IPS-18c (cell line): ENCODE results near the gene IHH.

Experiments used
- H3K4me3 ChIP-seq: 2 replicates; pipeline ENCODE4 v1.7.0; 2013; ENCODE audit warnings: low read depth, mild to moderate bottlenecking, low read length, moderate library complexity; ENCODE audit not compliant: insufficient read depth
- H3K9me3 ChIP-seq: one replicate; pipeline ENCODE4 v1.6.1; 2013; ENCODE audit warnings: mild to moderate bottlenecking, low read length, moderate library complexity; ENCODE audit not compliant: control insufficient read depth, insufficient read depth

Gene IHH

DNA sequence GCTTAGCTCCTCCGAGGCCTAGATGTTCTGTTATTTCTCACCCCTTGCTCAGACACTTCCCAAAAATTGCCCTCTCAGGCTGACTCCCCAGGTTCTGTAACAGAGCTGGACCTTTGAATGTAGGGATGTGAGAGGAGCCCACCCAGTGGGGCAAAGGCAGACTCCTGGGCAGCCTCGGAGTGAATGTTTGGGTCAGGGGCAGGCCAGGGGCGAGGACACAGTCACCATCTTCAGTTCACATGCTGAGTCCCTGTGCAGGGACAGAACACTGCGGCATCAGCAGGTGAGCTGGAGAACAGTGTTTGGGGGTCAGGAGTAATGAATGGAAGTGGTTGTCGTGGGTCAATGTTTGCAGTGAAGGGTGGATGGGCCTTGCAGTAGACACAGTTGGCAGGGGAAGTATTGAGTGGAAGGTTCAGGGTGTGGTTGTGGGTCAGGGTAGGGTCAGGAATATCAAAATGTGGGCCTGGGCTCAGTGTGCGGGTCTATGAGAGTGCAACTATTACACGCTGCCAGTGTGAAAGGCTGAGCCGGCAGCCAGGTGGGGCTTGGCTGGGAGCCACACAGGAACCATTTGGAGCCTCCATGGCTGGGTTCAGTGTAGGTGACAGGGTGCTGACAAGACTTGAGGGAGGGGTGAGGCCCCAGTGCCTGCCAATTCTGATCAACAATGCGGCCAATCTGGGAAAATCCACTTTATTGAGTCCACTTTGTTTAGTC lies 4.4 kb downstream of the IHH start:
- Histone ChIP-seq H3K9me3 (no peaks in the 10 kb centered on the region), H3K4me3 (no peak overlapping the region)

DNA sequence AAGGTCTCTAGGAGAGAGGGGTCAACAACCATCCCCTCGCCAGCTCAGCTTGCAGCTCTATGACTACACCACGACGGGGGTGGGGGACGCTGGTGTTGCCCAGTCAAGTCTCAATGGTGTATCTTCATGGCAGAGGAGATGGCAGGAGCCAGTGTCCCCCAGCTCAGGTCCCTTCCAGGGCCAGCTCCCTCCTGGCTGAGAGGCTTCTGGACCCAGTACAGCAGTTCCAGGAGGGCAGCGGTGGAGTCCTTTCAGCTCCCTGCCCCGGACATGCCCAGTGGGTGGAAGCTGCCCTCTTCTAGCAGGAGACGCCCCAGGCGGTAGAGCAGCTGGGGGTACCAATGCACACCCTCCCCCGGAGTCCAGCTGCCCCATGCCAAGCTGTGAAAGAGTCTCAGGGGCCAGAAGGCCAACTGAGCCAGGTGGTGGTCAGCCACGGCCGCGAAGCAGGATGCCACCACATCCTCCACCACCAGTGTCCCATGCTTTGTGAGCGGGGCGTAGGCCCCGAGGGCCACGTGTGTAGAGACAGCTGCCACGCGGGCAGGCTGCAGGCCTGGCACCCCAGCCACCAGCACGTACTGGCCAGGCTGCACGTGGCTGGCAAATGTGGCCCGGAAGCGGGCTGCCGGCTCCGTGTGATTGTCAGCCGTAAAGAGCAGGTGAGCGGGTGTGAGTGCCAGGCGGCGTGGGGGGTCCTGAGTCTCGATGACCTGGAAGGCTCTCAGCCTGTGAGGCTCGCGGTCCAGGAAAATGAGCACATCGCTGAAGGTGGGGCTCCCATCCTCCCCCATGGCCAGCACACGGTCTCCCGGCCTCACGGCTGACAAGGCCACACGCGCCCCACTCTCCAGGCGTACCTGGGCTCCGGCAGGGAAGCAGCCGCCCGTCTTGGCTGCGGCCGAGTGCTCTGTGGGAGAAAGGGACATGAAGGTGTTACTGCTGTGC lies 5.5 kb downstream of the IHH start:
- H3K4me3 ChIP-seq, result no peak overlapping the region
- no peaks in the 10 kb centered on the region for H3K9me3 ChIP-seq

DNA sequence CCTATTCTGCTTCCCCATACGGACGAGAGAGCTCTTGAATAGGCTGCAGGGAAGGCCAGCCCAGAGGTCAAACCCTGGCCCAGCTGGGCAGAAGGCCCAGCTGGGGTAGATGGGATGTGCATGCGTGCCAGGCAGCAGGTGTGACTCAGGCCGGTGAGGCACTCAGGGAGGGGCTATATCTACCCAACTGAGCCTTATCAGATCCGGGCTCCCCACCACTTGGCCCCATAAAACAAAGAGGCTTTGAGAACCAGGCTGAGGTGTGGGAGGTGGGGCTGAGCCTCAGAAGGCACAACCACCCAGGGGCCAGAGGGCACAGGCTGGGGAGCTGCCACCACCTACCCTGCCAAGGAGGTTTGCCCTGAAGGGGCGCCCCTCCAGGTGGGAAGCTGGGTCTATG lies 11.4 kb downstream of the IHH start:
- H3K4me3 ChIP-seq, result no peak overlapping the region
- H3K9me3 ChIP-seq, result no peaks in the 10 kb centered on the region

DNA sequence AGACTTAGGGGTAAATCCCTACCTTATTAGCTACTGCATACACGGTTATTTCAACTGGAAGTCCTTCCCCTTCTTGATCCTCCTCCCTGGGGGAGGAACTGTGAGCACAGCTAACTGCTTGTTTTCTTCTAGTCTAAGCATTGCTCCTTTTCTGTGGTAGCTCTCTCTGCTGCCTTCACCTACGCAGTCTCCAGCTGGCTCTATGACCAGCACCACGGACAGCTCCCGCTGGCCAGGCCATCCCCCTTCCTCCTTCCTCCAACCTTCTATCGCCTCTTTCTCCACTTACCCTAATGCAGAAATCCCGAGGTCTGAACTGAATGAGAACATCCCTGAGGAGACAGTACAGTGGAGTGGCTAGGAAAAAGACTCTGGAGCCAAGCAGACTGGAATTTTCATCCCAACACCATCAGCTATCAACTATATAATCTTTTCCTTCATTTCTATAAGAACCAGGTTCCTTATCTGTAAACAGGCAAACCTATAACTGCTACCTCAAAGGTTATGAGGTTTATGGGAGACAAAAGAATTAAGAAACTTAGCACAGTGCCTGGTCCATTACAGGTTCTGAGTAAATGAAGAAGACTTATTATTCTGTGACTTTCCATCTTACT lies 14.7 kb downstream of the IHH start:
- Histone ChIP-seq H3K4me3 (no peak overlapping the region), H3K9me3 (no peaks in the 10 kb centered on the region)

DNA sequence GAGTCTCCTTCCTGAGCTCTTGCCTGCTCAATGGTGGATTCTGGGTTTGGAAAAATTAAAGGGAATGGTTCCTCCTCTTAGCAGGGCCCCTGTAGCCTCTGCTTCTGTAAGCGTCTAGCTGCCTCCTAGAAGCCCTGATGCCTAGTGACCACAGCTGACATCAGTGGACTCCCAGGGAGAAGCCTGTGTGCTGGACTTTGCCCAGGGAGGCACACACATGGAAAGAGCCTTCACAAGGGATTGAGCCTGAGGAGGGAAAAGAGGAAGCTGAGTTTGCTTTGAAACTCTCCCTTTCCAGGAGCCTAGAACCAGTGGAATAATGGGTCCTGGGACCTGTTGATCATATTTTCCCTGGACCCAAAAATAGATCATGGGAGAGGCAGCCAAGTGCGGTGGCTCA lies 18.0 kb downstream of the IHH start:
- no peak overlapping the region for H3K4me3 ChIP-seq
- no peaks in the 10 kb centered on the region for H3K9me3 ChIP-seq

DNA sequence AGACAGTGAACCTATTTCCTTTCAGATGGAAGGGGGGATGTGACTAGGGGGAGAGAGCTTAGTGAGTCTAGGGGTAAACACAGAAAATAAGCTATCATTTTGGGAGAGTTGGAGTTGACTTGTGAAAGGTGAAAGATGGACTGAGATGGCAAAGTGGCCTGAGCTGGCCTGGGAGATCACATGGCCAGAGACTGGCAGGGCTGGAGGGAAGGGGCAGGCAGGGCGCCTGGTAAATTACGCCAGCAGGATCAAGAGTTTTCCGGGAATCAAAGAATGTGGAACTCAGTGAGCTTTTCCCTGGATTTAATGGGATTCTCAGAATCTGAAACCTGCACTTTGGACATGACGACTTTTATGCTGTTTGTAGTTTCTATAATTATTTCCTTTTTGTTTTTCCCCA lies 18.6 kb downstream of the IHH start:
- no peak overlapping the region for H3K4me3 ChIP-seq
- no peaks in the 10 kb centered on the region for H3K9me3 ChIP-seq

DNA sequence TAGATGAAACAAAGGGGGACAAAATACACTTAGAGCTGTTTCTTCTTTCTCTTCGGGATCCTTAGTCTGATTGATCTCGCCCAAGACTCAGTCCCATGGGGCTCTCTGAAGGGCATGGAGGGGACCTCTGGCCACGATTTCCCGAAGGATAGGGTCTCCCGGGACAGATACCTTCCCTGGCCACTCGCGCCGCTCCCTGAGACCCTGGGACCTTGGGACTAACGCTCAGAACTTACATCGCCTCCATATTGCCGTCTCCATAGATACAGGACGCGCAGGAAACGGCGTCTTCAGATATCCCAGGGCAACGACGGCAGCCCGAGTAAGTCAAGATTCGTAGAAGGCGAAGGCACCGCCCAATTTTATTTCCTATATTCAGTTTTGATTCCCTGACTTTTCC lies 19.5 kb downstream of the IHH start, which contains the start of gene CFAP65:
CFAP65 (minus strand) TSS at position 265 of the 400 bp plus-strand sequence. CDS start 2,468 bp downstream, outside the sequence.
- Histone ChIP-seq H3K4me3 (peak within 1 kb of the TSS; percentile 46), H3K9me3 (no peaks in the 10 kb centered on the region)

DNA sequence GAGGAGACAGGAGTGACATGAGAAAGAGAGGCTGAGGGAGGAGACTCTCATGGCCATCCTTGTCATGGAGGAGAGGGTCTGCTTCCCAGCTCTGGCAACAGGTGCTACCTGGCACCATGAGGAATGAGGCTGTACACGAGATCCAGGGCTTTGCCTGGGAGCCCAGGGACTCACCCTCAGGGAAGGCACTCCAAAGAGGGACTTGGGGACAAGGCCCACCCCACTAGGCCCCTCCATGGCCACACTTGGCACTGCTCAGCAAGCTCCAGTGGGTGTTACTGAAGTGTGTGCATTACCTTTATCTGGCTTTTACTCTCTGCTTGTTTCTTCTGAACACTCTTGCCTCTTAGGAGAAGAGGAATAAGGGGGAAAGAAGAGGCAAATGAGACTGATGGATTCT lies 22.1 kb downstream of the IHH start:
- Histone ChIP-seq H3K9me3 (no peaks in the 10 kb centered on the region), H3K4me3 (no peak overlapping the region)

DNA sequence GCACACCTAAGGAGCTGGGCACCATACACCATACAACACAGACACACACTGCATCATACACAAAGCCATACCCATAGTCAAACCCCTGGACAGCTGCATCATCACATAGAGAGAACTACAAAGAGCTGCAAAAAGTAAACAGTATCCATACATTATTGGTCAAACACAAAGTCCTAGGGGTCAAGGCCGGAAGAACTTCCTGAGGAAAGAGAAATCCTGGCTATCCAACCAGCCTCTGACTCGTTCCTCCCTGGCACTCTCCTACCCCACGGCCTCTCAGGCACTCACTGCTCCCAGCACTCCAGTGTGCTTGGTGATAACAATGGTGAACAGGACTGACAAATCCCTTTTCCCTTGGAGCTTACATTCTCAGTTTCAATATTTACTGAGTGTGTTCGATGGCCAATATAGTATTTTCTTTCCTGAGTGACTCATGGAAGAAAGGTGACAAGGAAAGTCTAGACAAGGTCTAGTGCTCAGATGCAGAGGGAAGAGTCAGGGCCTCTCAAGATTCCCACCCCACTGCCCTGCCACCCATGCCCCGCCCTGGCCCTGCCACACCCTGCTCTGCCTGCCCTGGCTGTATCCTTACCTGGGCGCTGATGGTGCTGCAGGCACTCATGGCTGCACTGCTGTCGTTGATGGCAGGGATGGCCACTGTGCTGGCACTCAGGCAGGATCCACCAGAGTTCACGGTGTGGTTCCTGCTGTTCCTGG lies 22.8 kb downstream of the IHH start:
- no peak overlapping the region for H3K4me3 ChIP-seq
- H3K9me3 ChIP-seq, result no peaks in the 10 kb centered on the region

DNA sequence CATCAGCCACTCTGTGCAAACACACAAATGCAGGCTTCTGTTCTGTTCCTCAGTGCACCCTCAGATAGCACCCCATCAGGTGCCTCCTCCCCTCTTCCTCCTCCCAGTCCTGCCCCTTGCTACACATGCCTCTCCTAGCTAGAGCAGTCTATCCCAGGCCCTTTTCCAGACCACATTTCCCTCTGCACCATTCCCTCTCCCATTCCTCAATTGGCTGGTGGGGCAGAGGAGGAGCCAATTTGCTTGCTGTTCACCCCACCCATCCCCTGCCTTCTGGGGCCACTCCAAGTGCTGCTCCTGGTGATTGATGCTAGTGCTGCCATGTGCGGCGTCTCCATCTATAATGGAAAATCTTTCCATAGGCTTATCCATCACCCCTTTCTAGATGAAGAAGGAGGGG lies 24.8 kb downstream of the IHH start:
- no peak overlapping the region for H3K4me3 ChIP-seq
- no peaks in the 10 kb centered on the region for H3K9me3 ChIP-seq

DNA sequence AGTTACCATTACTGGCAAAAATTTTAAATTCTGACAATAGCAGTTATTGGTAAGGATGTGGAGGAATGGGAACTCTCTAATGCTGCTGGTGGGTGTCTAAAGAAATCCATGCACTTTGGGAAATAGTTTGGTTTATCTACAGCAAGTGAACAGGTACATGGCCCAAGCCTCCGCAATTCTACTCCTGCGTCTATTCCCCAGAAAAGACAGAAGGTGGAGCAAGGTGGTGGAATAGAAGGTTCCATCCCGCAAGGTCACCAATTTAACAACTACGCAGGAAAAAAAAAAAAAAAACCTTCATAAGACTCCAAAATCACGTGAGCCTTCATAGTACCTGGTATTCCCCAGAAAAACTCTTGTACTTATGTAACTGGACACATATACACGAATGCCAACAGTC lies 25.9 kb downstream of the IHH start:
- Histone ChIP-seq H3K9me3 (no peaks in the 10 kb centered on the region), H3K4me3 (no peak overlapping the region)

DNA sequence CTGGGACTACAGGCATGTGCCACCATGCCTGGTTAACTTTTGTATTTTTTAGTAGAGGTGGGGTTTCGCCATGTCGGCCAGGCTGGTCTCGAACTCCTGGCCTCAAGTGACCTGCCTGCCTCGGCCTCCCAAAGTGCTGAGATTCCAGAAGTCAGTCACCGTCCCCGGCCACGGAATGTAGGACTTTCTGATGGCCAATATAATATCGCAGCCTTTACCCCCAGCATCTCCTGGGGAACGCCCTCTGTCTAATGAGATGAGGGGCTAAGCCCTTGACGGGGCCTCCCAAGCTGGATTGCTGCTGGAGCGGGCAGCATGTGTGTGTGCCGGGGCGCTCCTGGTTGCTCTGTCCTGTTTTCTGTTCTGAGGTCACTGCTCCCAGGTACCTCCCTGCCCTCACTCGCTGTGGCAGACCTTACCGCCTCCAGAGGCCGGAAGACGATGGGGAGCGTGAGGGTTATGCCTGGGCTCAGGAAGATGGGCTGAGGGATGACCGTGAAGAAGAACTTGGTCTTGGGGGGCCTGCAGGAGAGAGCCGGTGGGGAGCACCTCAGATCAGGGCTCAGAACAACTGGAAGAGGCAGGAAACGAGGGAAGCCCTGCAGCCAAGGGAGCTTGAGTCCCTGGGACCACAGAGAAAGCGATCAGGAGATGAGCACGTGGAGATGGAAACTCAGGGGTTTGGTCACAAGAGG lies 28.5 kb downstream of the IHH start:
- no peaks in the 10 kb centered on the region for H3K9me3 ChIP-seq

DNA sequence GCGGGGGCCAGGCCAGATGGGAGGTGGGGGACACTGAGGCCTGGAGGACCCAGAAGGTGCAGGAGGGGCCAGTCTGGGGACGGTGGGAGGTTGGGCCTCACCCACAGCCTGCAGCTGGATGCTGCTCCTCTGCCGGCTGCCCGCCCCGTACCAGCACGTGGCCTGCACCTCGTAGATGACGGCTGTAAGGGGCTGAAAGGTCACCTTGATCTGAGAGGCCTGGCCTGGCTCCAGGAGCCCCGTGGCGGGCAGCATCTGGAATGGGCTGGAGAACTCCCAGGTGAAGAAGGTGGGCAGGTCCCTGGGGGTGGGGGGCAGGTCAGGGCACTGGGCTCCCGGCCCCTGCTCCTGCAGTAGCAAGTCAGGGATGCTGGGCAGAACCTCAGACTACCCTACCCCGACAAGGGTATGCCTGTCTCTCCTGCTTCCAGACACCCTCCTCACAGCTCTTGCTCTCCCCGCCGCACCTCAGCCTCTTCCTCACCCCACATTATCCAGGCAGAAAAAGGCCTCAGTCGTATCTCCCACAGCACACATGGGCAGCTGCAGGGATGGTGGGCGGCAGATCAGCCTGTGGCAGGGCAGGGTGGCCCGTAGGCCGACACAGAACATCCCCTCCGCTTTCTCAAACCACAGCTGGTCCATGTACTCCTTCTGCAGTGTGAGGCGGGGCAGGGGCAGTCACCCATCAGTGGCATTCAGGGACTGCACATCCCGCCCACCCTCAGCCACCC lies 29.5 kb downstream of the IHH start:
- Histone ChIP-seq H3K4me3 (no peak overlapping the region), H3K9me3 (no peaks in the 10 kb centered on the region)

More for the DNA sequence above, 28.5 kb downstream of the IHH start:
- H3K4me3 ChIP-seq, result no peak overlapping the region

DNA sequence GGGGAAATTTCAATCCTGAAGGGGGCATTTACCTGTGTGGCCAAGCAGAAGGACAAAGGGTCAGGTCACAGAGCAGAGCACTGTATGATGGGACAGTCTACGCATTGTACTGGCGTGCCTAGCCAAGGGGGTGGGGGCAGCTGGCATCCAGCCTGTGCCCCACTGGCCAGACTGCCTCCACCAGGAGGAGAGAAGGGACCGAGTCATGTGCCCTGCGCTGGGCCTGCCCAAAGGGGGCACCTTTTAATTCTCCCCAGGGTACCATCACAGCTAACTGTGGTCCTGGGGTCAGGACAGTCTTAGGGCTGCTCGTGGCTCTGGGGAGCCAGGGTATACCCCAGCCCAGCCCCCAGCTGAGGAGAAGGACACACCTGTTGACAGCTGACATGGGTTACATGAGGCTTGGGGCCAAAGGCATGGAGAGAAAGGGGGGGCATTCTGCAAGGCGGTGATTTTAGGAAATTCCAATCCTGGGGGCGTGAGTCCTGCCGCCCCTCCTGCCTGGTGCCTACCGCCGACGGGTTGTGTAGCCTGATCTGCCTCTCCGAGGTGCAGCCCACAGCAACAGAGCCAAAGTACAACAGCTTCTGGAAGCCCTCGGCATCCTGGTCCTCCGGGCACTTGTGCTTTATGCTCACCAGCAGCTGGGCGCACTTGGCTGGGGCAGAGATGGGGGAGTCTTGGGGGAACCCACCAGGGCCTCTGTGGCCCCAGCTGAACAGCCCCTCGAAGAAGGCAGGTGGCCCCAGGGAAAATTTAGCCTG lies 30.4 kb downstream of the IHH start:
- H3K9me3 ChIP-seq, result no peaks in the 10 kb centered on the region
- H3K4me3 ChIP-seq, result no peak overlapping the region

DNA sequence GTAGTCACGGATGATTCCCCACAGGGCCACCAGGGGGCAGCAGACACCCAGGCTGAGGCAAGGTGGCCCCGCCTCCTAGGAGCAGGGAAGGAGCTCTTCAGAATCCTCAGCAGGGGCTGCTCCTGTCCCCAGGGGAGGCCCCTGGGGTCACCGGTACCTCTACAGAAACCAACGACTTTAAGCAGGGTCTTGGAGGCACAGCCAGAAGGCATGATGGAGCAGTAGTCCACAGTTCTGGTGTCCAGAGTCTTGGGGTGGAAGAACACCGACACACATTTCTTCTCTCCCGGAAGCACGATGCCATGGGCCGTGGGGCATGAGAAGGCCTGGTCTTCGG lies 30.9 kb downstream of the IHH start:
- no peaks in the 10 kb centered on the region for H3K9me3 ChIP-seq
- no peak overlapping the region for H3K4me3 ChIP-seq
